ENCODE results near the gene DNAH8.
"Not testable (repeated sequence)": the region's sequence is repeated elsewhere in the genome, so short reads cannot be mapped to it uniquely, and the experiment has no call there.

DNA sequence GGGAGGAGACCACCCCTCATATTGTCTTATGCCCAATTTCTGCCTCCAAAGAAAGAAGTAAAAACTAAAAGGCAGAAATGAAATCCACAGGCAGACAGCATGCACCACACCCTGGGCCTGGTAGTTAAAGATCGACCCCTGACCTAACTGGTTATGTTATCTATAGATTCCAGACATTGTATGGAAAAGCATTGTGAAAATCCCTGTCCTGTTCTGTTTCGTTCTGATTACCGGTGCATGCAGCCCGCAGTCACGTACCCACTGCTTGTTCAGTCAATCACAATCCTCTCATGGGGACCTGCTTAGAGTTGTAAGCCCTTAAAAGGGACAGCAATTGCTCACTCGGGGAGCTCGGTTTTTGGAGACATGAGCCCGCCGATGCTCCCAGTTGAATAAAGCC lies 81.3 kb downstream of the DNAH8 start:
- not testable (repeated sequence) for TF ChIP-seq POLR2A (IDR thresholded peaks at IDR 0.05; ENCODE audit: low read depth, low read length); POLR2AphosphoS5 (IDR thresholded peaks at IDR 0.05; ENCODE audit: insufficient read depth, low read depth, low read length)
- TF ChIP-seq, protein P1, sequence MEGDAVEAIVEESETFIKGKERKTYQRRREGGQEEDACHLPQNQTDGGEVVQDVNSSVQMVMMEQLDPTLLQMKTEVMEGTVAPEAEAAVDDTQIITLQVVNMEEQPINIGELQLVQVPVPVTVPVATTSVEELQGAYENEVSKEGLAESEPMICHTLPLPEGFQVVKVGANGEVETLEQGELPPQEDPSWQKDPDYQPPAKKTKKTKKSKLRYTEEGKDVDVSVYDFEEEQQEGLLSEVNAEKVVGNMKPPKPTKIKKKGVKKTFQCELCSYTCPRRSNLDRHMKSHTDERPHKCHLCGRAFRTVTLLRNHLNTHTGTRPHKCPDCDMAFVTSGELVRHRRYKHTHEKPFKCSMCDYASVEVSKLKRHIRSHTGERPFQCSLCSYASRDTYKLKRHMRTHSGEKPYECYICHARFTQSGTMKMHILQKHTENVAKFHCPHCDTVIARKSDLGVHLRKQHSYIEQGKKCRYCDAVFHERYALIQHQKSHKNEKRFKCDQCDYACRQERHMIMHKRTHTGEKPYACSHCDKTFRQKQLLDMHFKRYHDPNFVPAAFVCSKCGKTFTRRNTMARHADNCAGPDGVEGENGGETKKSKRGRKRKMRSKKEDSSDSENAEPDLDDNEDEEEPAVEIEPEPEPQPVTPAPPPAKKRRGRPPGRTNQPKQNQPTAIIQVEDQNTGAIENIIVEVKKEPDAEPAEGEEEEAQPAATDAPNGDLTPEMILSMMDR (IDR thresholded peaks at IDR 0.05; ENCODE audit: extremely low read depth in 1 of 2, insufficient read depth in 1 of 2, low read depth in 1 of 2, low read length in 2 of 2): not testable (repeated sequence)
